ENCODE results near the gene ADARB1. TPM values are rescaled to one million over a fixed set of nuclear protein-coding genes. Genes with fewer than 3 reads are reported as not detected.

The ADARB1 gene
- total and polyA plus RNA-seq, 2 of the 4 experiments (the other 2 are of a cell fraction), result 39.8 to 47.3 TPM

DNA sequence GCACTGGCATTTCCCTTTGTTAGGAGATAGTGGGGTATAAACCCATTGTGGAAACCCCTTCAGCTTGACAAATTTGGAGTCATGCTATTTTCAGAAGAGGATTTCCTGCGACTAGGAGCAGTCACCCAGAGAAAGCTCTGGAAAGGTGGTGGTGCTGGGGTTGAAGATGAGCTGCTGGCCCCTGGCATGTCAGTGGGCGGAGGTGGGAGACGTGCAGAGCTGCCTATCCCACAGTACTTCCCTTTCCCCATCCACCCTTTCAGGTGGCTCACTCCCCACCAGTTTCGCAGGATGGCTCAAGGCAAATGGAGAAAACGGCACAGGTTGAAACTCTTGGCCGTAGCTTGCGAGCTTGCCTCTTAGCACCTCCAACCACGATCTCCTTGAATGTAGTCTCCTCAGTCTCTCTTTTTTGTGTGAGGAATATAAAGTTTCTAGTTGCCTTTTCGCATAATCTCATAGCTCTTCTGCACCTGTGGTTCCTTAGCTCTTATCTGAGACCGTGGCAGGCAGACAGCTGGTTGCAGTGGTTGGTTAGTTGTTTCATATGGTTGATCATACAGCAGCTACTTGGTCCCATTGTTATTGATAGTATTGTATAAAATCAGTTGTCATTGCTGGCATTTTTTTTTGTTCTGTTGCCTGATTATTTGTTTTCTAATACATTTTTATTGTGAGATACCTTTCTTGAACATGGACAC, 48.2 kb downstream of the ADARB1 start:
- H3K4me3 ChIP-seq (ENCODE audit: insufficient read depth, low read depth, low read length), result no peak overlapping the region
- peaks cover 52% of the 10 kb centered on the region for H3K36me3 ChIP-seq (ENCODE audit: control insufficient read depth, insufficient read depth, low read length)
- H3K18ac ChIP-seq (ENCODE audit: low read depth, low read length), result no peak overlapping the region
- H4K91ac ChIP-seq (ENCODE audit: insufficient read depth, low read depth, low read length), result no peak overlapping the region
- BruUV-seq (replicated peaks), result no TSS peak
- ATAC-seq (ENCODE audit: low read depth) (no peak), DNase-seq (no peak)
- no peaks in the 10 kb centered on the region for H3K9me3 ChIP-seq (ENCODE audit: control insufficient read depth, insufficient read depth, low read length)
- H3K27me3 ChIP-seq (ENCODE audit: control insufficient read depth, insufficient read depth, low read length), result no peaks in the 10 kb centered on the region
- H2BK5ac ChIP-seq (ENCODE audit: low read depth, low read length, poor library complexity, severe bottlenecking), result no peak overlapping the region
- peaks cover 97% of the 10 kb centered on the region for H4K20me1 ChIP-seq (ENCODE audit: insufficient read depth, low read length)
- POLR2A ChIA-PET (ENCODE audit: unreplicated experiment), result no interaction called here
- in situ Hi-C loops (cut with MboI; ENCODE audit: low sequenced_read_pairs), result loop anchor here (25.0 kb wide), 1 partner anchor 310 kb away; the partner anchor contains the start of genes SUMO3 and UBE2G2
- no peak overlapping the region for H3K4ac ChIP-seq (ENCODE audit: low read depth, low read length)
- TF ChIP-seq CHD1 (IDR thresholded peaks at IDR 0.05; ENCODE audit: low read depth, low read length) (no peak), SMC3 (IDR thresholded peaks at IDR 0.05; ENCODE audit: low read depth, low read length) (no peak), CTCF (conservative IDR thresholded peaks at IDR 0.05; ENCODE audit: low read depth, low read length) (no peak), CEBPB (IDR thresholded peaks at IDR 0.05; ENCODE audit: low read depth, low read length) (no peak)
- TF ChIP-seq, protein P1, sequence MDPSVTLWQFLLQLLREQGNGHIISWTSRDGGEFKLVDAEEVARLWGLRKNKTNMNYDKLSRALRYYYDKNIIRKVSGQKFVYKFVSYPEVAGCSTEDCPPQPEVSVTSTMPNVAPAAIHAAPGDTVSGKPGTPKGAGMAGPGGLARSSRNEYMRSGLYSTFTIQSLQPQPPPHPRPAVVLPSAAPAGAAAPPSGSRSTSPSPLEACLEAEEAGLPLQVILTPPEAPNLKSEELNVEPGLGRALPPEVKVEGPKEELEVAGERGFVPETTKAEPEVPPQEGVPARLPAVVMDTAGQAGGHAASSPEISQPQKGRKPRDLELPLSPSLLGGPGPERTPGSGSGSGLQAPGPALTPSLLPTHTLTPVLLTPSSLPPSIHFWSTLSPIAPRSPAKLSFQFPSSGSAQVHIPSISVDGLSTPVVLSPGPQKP (IDR thresholded peaks at IDR 0.05; ENCODE audit: borderline replicate concordance, low read depth, low read length), result no peak
- H3K27ac ChIP-seq (ENCODE audit: insufficient read depth, low read length), result no peak overlapping the region
- no peak overlapping the region for H3K23ac ChIP-seq (ENCODE audit: low read depth, low read length)
- no peak overlapping the region for H4K8ac ChIP-seq (ENCODE audit: low read depth in 2 of 2, low read length in 2 of 2)
- no peak overlapping the region for H2BK120ac ChIP-seq (ENCODE audit: low read depth, low read length)
- peaks cover 11% of the 10 kb centered on the region for H3K4me1 ChIP-seq (ENCODE audit: control insufficient read depth, insufficient read depth, low read length)
- H4K5ac ChIP-seq (ENCODE audit: low read depth, low read length), result no peak overlapping the region
- no peak overlapping the region for H3K56ac ChIP-seq (ENCODE audit: extremely low read depth, insufficient read depth, low read length)
- no peak overlapping the region for H3K9ac ChIP-seq (ENCODE audit: low read depth, low read length)
- H3K9me1 ChIP-seq (ENCODE audit: insufficient read depth, low read length), result peaks cover 26% of the 10 kb centered on the region
- intact Hi-C loops (cut with micrococcal nuclease), result no loop called here
- H2AK5ac ChIP-seq (ENCODE audit: low read depth, low read length), result no peak overlapping the region
- CTCF ChIA-PET, result interaction anchor here (0.6 kb wide), 1 partner anchor 38 kb away, joined by 3 read pairs; no protein-coding TSS in a partner anchor
- no peak overlapping the region for H2AFZ ChIP-seq (replicated peaks; ENCODE audit: low read length, poor library complexity)
- 93% methylated on average over 3 of the region's 10 CpGs; no CpG with 5 or more reads in 1 of the 2 experiments for WGBS, 2 experiments (ENCODE audit: extremely low coverage in 2 of 2, insufficient read length in 1 of 2)
- no peak overlapping the region for H2AK9ac ChIP-seq (replicated peaks; ENCODE audit: low read depth, low read length, poor library complexity)
- peaks cover 33 to 90% of the 10 kb centered on the region in 2 experiments for H3K79me1 ChIP-seq (ENCODE audit: low read depth in 1 of 2, low read length in 2 of 2)
- H2BK15ac ChIP-seq (ENCODE audit: low read depth, low read length), result no peak overlapping the region
- H3K14ac ChIP-seq (replicated peaks; ENCODE audit: low read depth, low read length), result no peak overlapping the region
- H3K4me2 ChIP-seq (ENCODE audit: low read depth, low read length), result no peak overlapping the region
- dilution Hi-C loops (cut with HindIII; ENCODE audit: low sequenced_read_pairs, unreplicated experiment), result no loop called here
- H2BK20ac ChIP-seq (ENCODE audit: low read depth, low read length), result no peak overlapping the region

All from IMR-90 (cell line).